ENCODE results near the gene AHCTF1. TPM values are rescaled to one million over a fixed set of nuclear protein-coding genes. Genes with fewer than 3 reads are reported as not detected.

The AHCTF1 gene
- total RNA-seq, 1 experiment from 2014 or later, result 44.3 TPM

GRCh38 chr1:246966502-246966901 is 34.8 kb upstream of the AHCTF1 start:
- WGBS (ENCODE audit: extremely low coverage, insufficient read length, low lambda C conversion rate), result no CpG with 5 or more reads among the region's 2 CpGs
- Mint-ChIP-seq H3K27me3 (ENCODE audit: low read depth) (no peaks in the 10 kb centered on the region; the same call in 1 of the 2 replicates), H3K9me3 (peaks cover 43 to 46% of the 10 kb centered on the region in 2 experiments), H3K36me3 (ENCODE audit: insufficient read depth in 1 of 3, low read depth in 3 of 3) (peaks cover 73 to 80% (median 74%) of the 10 kb centered on the region in 3 experiments), H3K4me3 (no peak overlapping the region), H3K4me1 (peaks cover 4% of the 10 kb centered on the region in 2 experiments), H3K27ac (no peak overlapping the region)
- no peak for DNase-seq
- Histone ChIP-seq H2BK5ac (ENCODE audit: insufficient read length, low read length) (no peak overlapping the region), H3K23me2 (ENCODE audit: insufficient read length, low read depth, low read length, poor library complexity, severe bottlenecking) (no peaks in the 10 kb centered on the region), H3K79me2 (ENCODE audit: insufficient read depth, low read length) (no peaks in the 10 kb centered on the region), H3K4me2 (ENCODE audit: insufficient read depth, insufficient read length, low read length) (no peak overlapping the region), H2AFZ (ENCODE audit: low read length) (no peak overlapping the region), H3K79me1 (ENCODE audit: insufficient read depth, low read depth, low read length, poor library complexity, severe bottlenecking) (peaks cover 2% of the 10 kb centered on the region), H3K9me3 (ENCODE audit: control insufficient read depth, low read depth, low read length) (peaks cover 14% of the 10 kb centered on the region), H4K5ac (ENCODE audit: insufficient read length, low read depth, low read length) (no peak overlapping the region), H3K14ac (ENCODE audit: insufficient read depth, low read length) (no peak overlapping the region), H3K27me3 (ENCODE audit: insufficient read depth, low read length) (no peaks in the 10 kb centered on the region), H3K4ac (ENCODE audit: low read depth, low read length) (no peak overlapping the region), H4K8ac (replicated peaks; ENCODE audit: insufficient read length, low read depth, low read length) (no peak overlapping the region), H3T11ph (ENCODE audit: low read length) (no peak overlapping the region), H2BK120ac (ENCODE audit: low read depth, low read length, poor library complexity, severe bottlenecking) (no peak overlapping the region), H3K23ac (ENCODE audit: insufficient read length, low read depth, low read length) (no peak overlapping the region), H2BK12ac (ENCODE audit: insufficient read length, low read depth, low read length) (no peak overlapping the region), H3K18ac (ENCODE audit: insufficient read length, low read depth, low read length) (no peak overlapping the region), H3K4me1 (ENCODE audit: insufficient read depth, low read length) (no peaks in the 10 kb centered on the region), H3K27ac (ENCODE audit: insufficient read length, low read depth, low read length) (no peak overlapping the region), H4K91ac (ENCODE audit: insufficient read length, low read depth, low read length) (no peak overlapping the region), H2BK20ac (ENCODE audit: low read depth, low read length, poor library complexity, severe bottlenecking) (no peak overlapping the region), H4K20me1 (ENCODE audit: control insufficient read depth, insufficient read depth, insufficient read length) (no peaks in the 10 kb centered on the region), H2BK15ac (ENCODE audit: low read depth, low read length) (no peak overlapping the region), H3K56ac (ENCODE audit: insufficient read length, low read depth, low read length) (no peak overlapping the region), H2AK5ac (ENCODE audit: insufficient read length, low read length) (no peak overlapping the region), H3K9ac (ENCODE audit: extremely low read depth, insufficient read length, low read length) (no peak overlapping the region)
- no peak for TF ChIP-seq CTCF (conservative IDR thresholded peaks at IDR 0.05)

Data from H9 (cell line).